K562 (cell line): Measurements from ENCODE around the gene CNTN3. TPM values are rescaled to one million over a fixed set of nuclear protein-coding genes. Genes with fewer than 3 reads are reported as not detected.

Experiments used
- CBFA2T2 ChIP-seq: fragments of 450-650 bp; conservative IDR thresholded peaks from 2 replicates; pipeline ENCODE4 v1.6.1; 2017; ENCODE audit warnings: mild to moderate bottlenecking
- CREM ChIP-seq: IDR thresholded peaks from 2 replicates; pipeline ENCODE4 v1.6.1; 2014; ENCODE audit warnings: antibody characterized with exemption, low read depth
- L3MBTL2 ChIP-seq: fragments of 450-650 bp; IDR thresholded peaks from 2 replicates; pipeline ENCODE4 v1.6.1; 2016; ENCODE audit warnings: mild to moderate bottlenecking, moderate library complexity
- NCOA2 ChIP-seq, 2 experiments: fragments of 450-650 bp; IDR thresholded peaks; 2 replicates each; pipeline ENCODE4 v1.6.1; 2018; ENCODE audit warnings: mild to moderate bottlenecking in 2 of 2, moderate library complexity in 1 of 2; ENCODE audit not compliant: partially characterized antibody in 2 of 2
- ZFP1 ChIP-seq: fragments of 450-650 bp; formaldehyde crosslinking; IDR thresholded peaks from 2 replicates; pipeline ENCODE4 v1.4.0; 2020; ENCODE audit warnings: mild to moderate bottlenecking, mixed read lengths
- ZNF699 ChIP-seq: fragments of 250-450 bp; sonication (Bioruptor Pico); IDR thresholded peaks from 2 replicates; pipeline ENCODE4 v1.8.0; 2021; ENCODE audit warnings: mild to moderate bottlenecking, moderate library complexity; ENCODE audit not compliant: insufficient replicate concordance
- polyA plus RNA-seq, 8 experiments: library from polyadenylated mRNA; depleted of rRNA in 4 of 8; stranded (reverse) in 5 of 8; unstranded in 3 of 8; fragments of >200 nt; fragmentation: Nextera tagmentation in 2 of 8; fragmentation: Illumina TruSeq in 1 of 8; extraction: Ambion mirVana in 2 of 8; extraction: Trizol in 1 of 8; gene quantifications; 2 replicates each; pipeline versions ENCODE4 v1.2.1 to v1.2.3, GENCODE V29; 2011 to 2014; ENCODE audit warnings: inconsistent platforms in 1 of 8, missing spikeins in 1 of 8
- total RNA-seq, 7 experiments: library from RNA; depleted of rRNA in 6 of 7; stranded (reverse); fragments of >200 nt in 6 of 7; fragmentation: Illumina TruSeq in 2 of 7; extraction: Trizol in 2 of 7; gene quantifications; 2 replicates each; pipeline versions ENCODE4 v1.2.1 to v1.2.3, GENCODE V29; 2011 to 2021; ENCODE audit warnings: low replicate concordance in 1 of 7
- TF ChIP-seq, protein P1 (sequence below): sonication (generic); formaldehyde crosslinking; IDR thresholded peaks from 2 replicates; pipeline ENCODE4 v1.8.1; 2023; ENCODE audit warnings: mild to moderate bottlenecking, missing genetic modification reagents
- TF ChIP-seq, protein P2 (sequence below), 2 experiments: fragments of 450-650 bp in 1 of 2; sonication (generic) in 1 of 2; formaldehyde crosslinking in 1 of 2; IDR thresholded peaks; 2 replicates each; pipeline versions ENCODE4 v1.7.1 to v1.9.0; 2016 to 2022; ENCODE audit warnings: inconsistent platforms in 1 of 2, mild to moderate bottlenecking in 1 of 2, missing genetic modification reagents in 1 of 2
- TF ChIP-seq, protein P3 (sequence below): sonication (generic); formaldehyde crosslinking; IDR thresholded peaks from 2 replicates; pipeline ENCODE4 v1.8.0; 2023; ENCODE audit warnings: mild to moderate bottlenecking, missing genetic modification reagents

Gene CNTN3
- total and polyA plus RNA-seq, 9 of the 15 experiments (the other 6 are each of a cell fraction or from before 2014, with no cell fraction given) = 0.01 to 0.07 (median 0.03) TPM; not detected in 3

DNA sequence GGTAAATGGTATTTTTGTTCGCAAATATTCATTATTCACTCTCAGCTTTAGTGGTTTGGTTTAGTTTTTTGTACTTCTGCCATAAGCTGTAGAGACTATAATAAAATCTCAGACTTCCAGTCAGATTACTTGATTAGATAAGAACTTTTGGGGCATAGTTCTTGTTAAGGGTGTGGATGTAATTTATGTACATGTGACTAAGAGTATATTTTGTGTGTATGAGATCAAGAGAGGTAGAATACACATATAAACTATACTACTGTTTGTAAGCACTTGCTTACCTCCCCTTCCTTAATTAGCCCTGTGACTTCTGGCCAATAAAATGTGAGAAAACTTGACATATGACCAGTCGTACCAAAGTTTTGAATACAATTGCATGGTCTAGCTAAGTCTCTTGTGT is 12.0 kb downstream of the CNTN3 start (continued):
- TF ChIP-seq, protein P1, sequence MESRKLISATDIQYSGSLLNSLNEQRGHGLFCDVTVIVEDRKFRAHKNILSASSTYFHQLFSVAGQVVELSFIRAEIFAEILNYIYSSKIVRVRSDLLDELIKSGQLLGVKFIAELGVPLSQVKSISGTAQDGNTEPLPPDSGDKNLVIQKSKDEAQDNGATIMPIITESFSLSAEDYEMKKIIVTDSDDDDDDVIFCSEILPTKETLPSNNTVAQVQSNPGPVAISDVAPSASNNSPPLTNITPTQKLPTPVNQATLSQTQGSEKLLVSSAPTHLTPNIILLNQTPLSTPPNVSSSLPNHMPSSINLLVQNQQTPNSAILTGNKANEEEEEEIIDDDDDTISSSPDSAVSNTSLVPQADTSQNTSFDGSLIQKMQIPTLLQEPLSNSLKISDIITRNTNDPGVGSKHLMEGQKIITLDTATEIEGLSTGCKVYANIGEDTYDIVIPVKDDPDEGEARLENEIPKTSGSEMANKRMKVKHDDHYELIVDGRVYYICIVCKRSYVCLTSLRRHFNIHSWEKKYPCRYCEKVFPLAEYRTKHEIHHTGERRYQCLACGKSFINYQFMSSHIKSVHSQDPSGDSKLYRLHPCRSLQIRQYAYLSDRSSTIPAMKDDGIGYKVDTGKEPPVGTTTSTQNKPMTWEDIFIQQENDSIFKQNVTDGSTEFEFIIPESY = no peak
- no peak for TF ChIP-seq CREM
- TF ChIP-seq NCOA2 (IDR thresholded peaks at IDR 0.05; ENCODE audit: partially characterized antibody in 2 of 2) = no peak
- no peak for TF ChIP-seq CBFA2T2
- TF ChIP-seq, protein P2, sequence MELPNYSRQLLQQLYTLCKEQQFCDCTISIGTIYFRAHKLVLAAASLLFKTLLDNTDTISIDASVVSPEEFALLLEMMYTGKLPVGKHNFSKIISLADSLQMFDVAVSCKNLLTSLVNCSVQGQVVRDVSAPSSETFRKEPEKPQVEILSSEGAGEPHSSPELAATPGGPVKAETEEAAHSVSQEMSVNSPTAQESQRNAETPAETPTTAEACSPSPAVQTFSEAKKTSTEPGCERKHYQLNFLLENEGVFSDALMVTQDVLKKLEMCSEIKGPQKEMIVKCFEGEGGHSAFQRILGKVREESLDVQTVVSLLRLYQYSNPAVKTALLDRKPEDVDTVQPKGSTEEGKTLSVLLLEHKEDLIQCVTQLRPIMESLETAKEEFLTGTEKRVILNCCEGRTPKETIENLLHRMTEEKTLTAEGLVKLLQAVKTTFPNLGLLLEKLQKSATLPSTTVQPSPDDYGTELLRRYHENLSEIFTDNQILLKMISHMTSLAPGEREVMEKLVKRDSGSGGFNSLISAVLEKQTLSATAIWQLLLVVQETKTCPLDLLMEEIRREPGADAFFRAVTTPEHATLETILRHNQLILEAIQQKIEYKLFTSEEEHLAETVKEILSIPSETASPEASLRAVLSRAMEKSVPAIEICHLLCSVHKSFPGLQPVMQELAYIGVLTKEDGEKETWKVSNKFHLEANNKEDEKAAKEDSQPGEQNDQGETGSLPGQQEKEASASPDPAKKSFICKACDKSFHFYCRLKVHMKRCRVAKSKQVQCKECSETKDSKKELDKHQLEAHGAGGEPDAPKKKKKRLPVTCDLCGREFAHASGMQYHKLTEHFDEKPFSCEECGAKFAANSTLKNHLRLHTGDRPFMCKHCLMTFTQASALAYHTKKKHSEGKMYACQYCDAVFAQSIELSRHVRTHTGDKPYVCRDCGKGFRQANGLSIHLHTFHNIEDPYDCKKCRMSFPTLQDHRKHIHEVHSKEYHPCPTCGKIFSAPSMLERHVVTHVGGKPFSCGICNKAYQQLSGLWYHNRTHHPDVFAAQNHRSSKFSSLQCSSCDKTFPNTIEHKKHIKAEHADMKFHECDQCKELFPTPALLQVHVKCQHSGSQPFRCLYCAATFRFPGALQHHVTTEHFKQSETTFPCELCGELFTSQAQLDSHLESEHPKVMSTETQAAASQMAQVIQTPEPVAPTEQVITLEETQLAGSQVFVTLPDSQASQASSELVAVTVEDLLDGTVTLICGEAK (IDR thresholded peaks at IDR 0.05) = no peak
- TF ChIP-seq, protein P2 (CRISPR knock-in tag; IDR thresholded peaks at IDR 0.05) = no peak
- TF ChIP-seq ZFP1 (CRISPR knock-in tag) = no peak
- TF ChIP-seq, protein P3, sequence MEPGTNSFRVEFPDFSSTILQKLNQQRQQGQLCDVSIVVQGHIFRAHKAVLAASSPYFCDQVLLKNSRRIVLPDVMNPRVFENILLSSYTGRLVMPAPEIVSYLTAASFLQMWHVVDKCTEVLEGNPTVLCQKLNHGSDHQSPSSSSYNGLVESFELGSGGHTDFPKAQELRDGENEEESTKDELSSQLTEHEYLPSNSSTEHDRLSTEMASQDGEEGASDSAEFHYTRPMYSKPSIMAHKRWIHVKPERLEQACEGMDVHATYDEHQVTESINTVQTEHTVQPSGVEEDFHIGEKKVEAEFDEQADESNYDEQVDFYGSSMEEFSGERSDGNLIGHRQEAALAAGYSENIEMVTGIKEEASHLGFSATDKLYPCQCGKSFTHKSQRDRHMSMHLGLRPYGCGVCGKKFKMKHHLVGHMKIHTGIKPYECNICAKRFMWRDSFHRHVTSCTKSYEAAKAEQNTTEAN (CRISPR knock-in tag) = no peak
- TF ChIP-seq L3MBTL2 = no peak
- TF ChIP-seq ZNF699 = no peak
- TF ChIP-seq, all 486 proteins: peak for 0
